ENCODE measurements around the gene TGFB1. TPM values are rescaled to one million over a fixed set of nuclear protein-coding genes. Genes with fewer than 3 reads are reported as not detected.

The TGFB1 gene
- total and polyA plus RNA-seq, 2 of the 13 experiments (the other 11 are each of a cell fraction or from before 2014, with no cell fraction given), result 4.1 to 5.4 TPM

DNA sequence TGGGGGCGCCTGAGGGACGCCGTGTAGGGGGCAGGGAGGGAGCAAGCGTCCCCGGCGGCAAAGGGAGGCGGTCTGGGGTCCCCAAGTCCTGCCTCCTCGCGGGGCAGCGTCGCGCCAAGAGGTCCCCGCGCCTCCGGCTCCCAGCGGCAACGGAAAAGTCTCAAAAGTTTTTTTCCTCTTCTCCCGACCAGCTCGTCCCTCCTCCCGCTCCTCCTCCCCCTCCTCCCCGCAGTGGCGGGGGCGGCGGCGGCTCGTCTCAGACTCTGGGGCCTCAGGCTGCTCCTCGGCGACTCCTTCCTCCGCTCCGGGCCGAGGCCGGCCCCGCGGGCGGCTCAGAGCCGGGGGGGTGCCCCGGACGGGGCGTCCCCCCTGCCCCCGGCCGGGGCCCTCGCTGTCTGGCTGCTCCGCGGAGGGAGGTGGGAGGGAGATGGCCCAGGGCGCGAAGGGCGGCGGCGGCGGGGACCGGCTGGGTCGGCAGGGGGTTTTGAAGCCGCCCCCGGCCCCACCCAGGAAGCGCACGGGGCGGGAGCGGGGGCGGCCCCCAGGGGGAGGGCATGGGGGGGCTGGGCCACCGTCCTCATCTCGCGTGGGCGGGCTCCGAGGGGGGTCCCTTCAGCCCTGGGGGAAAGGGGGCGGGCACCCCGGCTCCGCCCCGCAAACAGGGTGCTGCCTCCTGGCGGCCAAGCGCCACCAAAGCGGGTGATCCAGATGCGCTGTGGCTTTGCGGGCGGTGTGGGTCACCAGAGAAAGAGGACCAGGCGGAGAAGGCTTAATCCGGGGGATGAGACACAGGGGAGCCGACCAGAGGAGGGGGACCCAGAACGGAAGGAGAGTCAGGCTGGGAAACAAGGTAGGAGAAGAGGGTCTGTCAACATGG is at the start of gene TGFB1 (continued):
- TF ChIP-seq IRX3 (CRISPR knock-in tag; IDR thresholded peaks at IDR 0.05; ENCODE audit: borderline replicate concordance, low read depth), result no peak
- TF ChIP-seq ZKSCAN5 (CRISPR knock-in tag; IDR thresholded peaks at IDR 0.05), result no peak
- peak; percentile 13; the same call in 1 of the 2 replicates for TF ChIP-seq ELF3 (CRISPR knock-in tag; IDR thresholded peaks at IDR 0.05)
- TF ChIP-seq ZBTB7B (CRISPR knock-in tag; IDR thresholded peaks at IDR 0.05), result peak; percentile 90
- TF ChIP-seq, protein P1, sequence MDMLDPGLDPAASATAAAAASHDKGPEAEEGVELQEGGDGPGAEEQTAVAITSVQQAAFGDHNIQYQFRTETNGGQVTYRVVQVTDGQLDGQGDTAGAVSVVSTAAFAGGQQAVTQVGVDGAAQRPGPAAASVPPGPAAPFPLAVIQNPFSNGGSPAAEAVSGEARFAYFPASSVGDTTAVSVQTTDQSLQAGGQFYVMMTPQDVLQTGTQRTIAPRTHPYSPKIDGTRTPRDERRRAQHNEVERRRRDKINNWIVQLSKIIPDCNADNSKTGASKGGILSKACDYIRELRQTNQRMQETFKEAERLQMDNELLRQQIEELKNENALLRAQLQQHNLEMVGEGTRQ (IDR thresholded peaks at IDR 0.05; ENCODE audit: low read depth, low read length), result no peak
- TF ChIP-seq, protein P1 (CRISPR knock-in tag; IDR thresholded peaks at IDR 0.05; ENCODE audit: borderline replicate concordance), result no peak
- no peak for TF ChIP-seq NR2F6 (IDR thresholded peaks at IDR 0.05)
- TF ChIP-seq NR2F6 (CRISPR knock-in tag; IDR thresholded peaks at IDR 0.05), result peak; percentile 50; the same call in 1 of the 2 replicates
- TF ChIP-seq ZFP36L1 (CRISPR knock-in tag; IDR thresholded peaks at IDR 0.05), result no peak
- TF ChIP-seq, protein P2, sequence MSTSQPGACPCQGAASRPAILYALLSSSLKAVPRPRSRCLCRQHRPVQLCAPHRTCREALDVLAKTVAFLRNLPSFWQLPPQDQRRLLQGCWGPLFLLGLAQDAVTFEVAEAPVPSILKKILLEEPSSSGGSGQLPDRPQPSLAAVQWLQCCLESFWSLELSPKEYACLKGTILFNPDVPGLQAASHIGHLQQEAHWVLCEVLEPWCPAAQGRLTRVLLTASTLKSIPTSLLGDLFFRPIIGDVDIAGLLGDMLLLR (CRISPR knock-in tag; IDR thresholded peaks at IDR 0.05), result no peak
- TF ChIP-seq HMG20A (CRISPR knock-in tag; IDR thresholded peaks at IDR 0.05; ENCODE audit: borderline replicate concordance), result no peak
- 0 out of 2 replicates have a peak, but pooled peaks have one; percentile 10 for TF ChIP-seq ZNF879 (CRISPR knock-in tag; IDR thresholded peaks at IDR 0.05)
- peak; percentile 73 for TF ChIP-seq POLR2G (IDR thresholded peaks at IDR 0.05; ENCODE audit: low read depth, low read length)
- TF ChIP-seq NR2F1 (CRISPR knock-in tag; IDR thresholded peaks at IDR 0.05), result no peak
- TF ChIP-seq, protein P3, sequence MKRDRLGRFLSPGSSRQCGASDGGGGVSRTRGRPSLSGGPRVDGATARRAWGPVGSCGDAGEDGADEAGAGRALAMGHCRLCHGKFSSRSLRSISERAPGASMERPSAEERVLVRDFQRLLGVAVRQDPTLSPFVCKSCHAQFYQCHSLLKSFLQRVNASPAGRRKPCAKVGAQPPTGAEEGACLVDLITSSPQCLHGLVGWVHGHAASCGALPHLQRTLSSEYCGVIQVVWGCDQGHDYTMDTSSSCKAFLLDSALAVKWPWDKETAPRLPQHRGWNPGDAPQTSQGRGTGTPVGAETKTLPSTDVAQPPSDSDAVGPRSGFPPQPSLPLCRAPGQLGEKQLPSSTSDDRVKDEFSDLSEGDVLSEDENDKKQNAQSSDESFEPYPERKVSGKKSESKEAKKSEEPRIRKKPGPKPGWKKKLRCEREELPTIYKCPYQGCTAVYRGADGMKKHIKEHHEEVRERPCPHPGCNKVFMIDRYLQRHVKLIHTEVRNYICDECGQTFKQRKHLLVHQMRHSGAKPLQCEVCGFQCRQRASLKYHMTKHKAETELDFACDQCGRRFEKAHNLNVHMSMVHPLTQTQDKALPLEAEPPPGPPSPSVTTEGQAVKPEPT (CRISPR knock-in tag; IDR thresholded peaks at IDR 0.05; ENCODE audit: low read depth), result 0 out of 2 replicates have a peak, but pooled peaks have one; percentile 2
- TF ChIP-seq NFKBIZ (CRISPR knock-in tag; IDR thresholded peaks at IDR 0.05), result no peak
- TF ChIP-seq ZZZ3 (CRISPR knock-in tag; IDR thresholded peaks at IDR 0.05; ENCODE audit: borderline replicate concordance), result no peak
- TF ChIP-seq, protein P4, sequence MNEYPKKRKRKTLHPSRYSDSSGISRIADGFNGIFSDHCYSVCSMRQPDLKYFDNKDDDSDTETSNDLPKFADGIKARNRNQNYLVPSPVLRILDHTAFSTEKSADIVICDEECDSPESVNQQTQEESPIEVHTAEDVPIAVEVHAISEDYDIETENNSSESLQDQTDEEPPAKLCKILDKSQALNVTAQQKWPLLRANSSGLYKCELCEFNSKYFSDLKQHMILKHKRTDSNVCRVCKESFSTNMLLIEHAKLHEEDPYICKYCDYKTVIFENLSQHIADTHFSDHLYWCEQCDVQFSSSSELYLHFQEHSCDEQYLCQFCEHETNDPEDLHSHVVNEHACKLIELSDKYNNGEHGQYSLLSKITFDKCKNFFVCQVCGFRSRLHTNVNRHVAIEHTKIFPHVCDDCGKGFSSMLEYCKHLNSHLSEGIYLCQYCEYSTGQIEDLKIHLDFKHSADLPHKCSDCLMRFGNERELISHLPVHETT (CRISPR knock-in tag; conservative IDR thresholded peaks at IDR 0.05), result 0 out of 2 replicates have a peak, but pooled peaks have one; percentile 6
- peak; percentile 72; the same call in 1 of the 2 replicates for TF ChIP-seq KDM2A (CRISPR knock-in tag; IDR thresholded peaks at IDR 0.05; ENCODE audit: borderline replicate concordance, low read depth)
- TF ChIP-seq HOXA9 (CRISPR knock-in tag; IDR thresholded peaks at IDR 0.05; ENCODE audit: borderline replicate concordance), result no peak
- TF ChIP-seq HOXA3 (CRISPR knock-in tag; IDR thresholded peaks at IDR 0.05), result peak; percentile 22; the same call in 1 of the 2 replicates
- TF ChIP-seq ZNF775 (CRISPR knock-in tag; IDR thresholded peaks at IDR 0.05; ENCODE audit: borderline replicate concordance), result no peak
- 0 out of 2 replicates have a peak, but pooled peaks have one; percentile 45 for TF ChIP-seq ZNF850 (CRISPR knock-in tag; conservative IDR thresholded peaks at IDR 0.05)
- no peak for TF ChIP-seq ZKSCAN1 (IDR thresholded peaks at IDR 0.05; ENCODE audit: low read length)
- 0 out of 2 replicates have a peak, but pooled peaks have one; percentile 24 for TF ChIP-seq ARHGAP35 (CRISPR knock-in tag; IDR thresholded peaks at IDR 0.05; ENCODE audit: borderline replicate concordance)

Data from HepG2 (cell line).